HG02642 (cell line): ENCODE results near the gene XCR1.

Experiments used
- ATAC-seq: cut with Tn5 transposase; IDR thresholded peaks from one replicate; pipeline ENCODE4 v1.9.1; 2021; ENCODE audit warnings: mild to moderate bottlenecking; ENCODE audit not compliant: unreplicated experiment, poor library complexity

Gene XCR1

GRCh38 chr3:45985532-45986302 lies 41.6 kb downstream of the XCR1 start:
- no peak for ATAC-seq

GRCh38 chr3:45984331-45985312 lies 42.7 kb downstream of the XCR1 start:
- ATAC-seq = no peak

DNA sequence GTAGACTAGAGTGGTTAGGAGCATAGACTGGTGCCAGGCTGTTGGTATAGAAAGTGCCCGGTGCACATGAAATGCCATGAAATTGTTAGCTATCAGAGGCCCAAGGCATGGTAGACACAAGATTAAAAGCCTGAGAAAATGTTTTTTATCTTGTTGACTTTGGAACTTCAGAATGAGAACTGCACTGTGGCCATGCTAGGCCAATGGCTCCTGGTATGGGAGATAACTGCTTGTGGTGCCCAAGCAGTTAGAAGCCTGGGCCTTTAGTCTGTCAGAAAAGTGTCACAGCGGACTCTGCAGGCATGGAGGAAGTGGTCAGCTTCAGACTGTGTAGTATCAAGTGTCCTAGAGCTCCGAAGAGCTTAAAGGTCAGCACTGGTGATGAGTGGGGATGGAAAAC lies 43.5 kb downstream of the XCR1 start:
- no peak for ATAC-seq

GRCh38 chr3:45981346-45982074 lies 45.8 kb downstream of the XCR1 start:
- no peak for ATAC-seq

DNA sequence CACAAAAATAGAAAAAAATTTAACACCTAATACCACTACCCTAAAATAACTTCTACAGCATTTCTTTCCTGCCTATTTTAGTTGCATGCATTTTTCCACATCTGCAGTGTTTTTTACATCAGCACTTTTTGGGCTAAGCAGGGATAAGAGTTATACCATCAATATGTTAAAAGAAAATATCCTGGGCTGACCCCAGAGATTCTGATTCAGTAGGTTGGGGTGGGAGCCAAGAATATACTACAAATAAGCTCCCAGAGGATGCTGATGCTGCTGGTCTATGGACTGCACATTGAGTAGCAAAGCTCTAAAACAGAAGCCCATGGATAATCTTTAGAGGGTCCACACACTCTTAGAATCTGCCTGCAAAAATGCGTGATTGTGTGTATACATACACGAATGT lies 46.5 kb downstream of the XCR1 start:
- ATAC-seq = no peak

DNA sequence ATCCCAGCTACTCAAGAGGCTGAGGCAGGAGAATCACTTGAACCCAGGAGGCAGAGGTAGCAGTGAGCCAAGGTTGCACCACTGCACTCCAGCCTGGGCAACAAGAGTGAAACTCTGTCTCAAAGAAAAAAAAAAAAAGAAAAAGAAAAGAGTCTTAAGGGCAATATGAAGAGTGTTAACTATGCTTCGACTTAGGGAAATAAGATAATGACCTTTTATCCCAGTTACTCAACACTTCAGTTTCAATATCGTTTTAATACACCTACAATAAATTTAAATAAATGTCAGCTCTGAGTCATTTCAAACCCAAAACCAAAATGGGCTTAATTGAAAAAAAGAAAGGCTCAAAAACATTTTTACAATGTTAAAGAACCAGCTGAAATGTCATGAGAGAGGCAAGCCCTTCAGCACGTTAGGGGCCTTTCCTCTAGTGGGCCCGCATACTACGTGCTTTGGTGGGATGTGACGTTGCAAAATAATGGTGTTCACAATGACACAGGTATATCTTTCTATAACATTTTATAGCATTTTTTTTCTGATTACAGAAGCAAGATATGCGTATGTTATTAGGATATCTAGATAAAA lies 47.0 kb downstream of the XCR1 start:
- ATAC-seq = no peak

DNA sequence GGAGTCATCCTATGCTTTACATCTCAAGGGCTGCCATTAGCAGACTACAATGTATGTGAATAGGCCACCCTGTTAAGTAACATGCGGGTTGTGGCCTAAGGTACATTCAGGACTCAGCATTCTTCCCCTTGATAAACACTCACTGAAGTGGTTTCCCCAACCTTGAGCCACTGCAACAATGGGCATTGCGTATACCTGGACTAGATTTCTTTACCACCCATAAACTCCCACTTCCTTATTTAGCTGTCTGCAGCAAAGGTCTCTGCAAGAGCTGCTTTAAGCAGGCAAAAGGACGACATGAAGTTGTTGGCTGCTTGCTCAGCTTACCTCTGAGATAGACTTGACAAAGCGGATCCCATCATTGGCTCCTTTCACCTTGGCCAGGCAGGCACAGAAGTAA lies 47.9 kb downstream of the XCR1 start:
- no peak for ATAC-seq

- no peak for ATAC-seq
These were observed 49.1 kb downstream of the XCR1 start for GRCh38 chr3:45978006-45978761.

DNA sequence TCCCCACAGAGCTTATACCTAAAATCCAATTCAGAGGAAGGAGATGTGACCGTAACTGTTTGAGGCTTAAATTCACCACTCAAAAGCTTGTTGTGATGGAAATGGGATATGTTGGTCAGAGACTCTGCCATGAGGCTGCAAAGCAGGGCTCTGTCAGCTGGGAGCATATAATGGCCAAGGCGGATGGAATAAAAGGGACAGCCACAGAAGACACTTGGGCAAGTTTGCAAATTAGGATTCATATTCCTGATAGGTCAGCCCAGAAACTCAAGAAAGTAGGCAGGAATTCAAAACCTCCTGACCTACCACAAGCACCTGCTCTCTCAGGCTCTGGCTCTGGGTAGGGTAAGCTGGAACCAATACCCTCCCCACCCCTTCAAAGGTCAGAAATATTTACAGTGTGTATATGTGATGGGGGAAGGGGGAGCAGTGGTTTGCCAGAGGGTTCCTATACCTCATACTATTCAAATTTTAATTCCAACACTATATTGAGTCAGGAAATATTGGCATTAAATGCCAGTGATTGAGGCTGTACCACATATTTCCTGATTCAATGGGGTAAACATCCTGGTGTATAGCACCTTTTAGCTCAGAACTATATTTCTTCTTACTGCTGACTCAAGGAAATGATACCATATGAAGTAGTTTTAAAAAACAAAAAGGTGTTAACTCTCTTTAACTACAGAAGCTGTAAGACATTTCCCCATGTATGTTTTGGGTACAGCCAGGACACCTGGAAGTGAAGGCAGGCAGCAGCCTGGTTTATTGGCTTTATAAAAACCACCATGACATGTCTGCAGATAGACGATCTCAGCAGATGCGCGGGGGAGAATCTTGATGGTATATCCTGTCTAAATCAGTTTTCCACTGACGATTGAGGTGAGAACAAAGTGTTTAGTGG lies 50.8 kb downstream of the XCR1 start:
- ATAC-seq = no peak

DNA sequence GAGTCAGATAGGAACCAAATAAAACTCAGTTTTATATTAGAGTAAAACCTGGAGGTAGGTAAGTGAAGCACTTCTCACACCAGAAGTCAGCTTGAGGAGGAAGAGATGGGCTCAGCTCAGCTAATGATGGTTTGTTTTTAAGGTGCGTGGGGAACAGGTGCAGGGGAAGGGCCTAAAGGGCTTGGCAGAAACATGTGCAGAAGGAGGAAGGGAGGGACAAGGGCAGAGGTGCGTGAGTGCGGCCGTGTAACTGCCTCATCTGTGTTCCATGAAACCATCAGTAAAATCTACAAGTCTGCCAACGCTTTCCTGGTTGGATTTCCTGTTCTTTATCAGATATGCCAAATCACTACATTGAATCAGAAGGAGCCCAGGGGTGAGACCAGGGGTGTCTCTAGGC lies 51.6 kb downstream of the XCR1 start:
- ATAC-seq = no peak

DNA sequence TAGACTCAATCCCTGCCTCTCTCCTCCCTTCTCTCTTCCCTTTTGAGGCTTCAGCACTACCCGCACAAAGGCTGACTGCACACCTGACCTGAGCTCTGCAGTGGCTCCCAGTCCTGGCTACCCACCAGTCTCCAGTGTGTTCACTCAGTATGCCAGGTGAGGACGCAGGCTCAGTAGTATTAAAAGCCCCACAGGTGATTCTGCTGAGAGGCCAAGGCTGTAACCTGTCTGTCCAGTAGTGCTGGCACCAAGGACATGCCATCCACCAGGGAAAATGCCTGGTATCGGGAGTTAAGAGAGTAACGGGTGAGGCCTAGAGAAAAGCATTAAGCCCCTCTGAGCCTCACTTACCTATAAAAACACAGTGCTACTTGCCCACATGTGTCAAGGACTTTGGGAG lies 52.6 kb downstream of the XCR1 start:
- ATAC-seq = no peak

- ATAC-seq = no peak
These were observed 54.5 kb downstream of the XCR1 start for GRCh38 chr3:45972534-45973402.

DNA sequence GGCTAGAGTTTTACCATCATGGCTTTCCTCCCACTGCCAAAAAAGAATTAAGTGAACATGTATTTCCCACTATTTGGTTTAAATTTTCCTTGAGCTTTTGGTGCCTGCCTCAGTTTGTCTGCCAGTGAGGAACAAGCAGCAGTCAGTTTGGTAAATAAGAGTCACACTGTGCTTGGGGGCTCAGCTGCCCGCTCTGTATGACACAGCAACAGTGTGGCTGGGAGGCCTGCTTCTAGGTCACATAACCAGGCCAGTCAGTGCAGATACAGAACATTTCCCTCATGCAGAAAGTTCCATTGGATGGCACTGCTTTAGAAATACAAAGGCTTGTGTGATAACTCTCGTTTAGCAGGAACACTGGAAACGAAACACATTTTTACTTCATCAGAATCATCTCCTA lies 57.3 kb downstream of the XCR1 start:
- no peak for ATAC-seq

DNA sequence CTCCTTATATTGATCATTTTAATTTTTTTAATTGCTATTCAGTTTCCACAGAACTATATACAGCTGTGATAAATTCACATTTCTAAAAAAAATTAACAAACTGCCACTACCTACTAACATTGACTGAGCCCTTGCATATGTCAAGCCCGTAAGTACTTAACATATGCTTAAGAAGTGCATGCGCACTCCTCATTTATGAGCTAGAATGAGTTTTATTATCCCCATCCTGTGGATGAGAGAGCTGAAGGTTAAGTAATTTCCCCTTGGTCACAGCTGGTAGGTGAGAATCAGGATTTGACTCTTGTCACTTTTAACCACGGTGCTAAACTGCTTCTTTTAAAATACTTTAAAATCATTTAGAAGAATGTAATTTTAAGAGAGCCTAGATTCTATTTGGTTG lies 58.2 kb downstream of the XCR1 start:
- no peak for ATAC-seq

DNA sequence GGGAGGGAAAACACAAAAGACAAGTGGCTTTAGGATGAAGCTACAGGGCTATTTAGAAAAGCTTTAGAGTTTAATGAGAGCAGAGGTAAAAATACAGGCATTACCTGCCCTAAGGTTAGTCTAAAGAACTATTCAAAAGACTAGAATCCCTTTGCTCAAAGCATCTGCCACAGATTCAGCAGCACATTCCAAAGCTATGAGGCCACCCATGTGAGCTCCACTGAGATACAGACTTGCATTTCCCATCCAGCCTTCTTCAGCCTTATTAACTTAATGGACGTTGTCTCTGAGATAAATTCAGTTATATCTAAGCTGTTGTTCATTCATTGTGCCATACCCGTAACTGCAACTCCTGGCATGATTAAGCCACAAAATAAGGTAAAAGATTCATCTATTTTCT lies 58.6 kb downstream of the XCR1 start:
- no peak for ATAC-seq

DNA sequence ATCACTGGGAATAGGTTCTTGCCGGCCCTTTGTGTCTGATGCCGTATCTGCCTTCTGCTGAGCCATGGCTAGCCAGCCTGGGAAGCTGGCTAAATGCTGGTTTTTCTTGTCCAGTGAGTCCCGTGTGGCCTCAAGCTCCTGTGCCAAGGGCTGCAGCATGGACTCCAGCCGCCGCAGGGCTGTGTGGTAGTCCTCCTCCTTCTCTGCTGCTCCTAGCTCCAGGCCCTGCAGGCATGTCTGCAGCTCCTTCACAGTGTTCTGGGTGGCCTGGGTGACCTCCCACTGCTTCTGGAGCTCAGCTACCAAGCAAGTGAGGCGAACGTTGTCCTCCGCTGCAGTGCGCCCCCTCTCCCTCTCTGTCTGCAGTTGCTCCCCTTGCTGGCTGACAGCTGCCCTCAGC lies 59.1 kb downstream of the XCR1 start:
- no peak for ATAC-seq

GRCh38 chr3:45967724-45968123 lies 59.6 kb downstream of the XCR1 start:
- no peak for ATAC-seq
